Stimulated activated CD4-positive, alpha-beta T cell treated with anti-CD3 and anti-CD28 coated beads, Interleukin-4, amount 100 ng/mL, for 1 hour (primary cell): Measurements from ENCODE around the gene CTDP1.
"Not testable (repeated sequence)": the region's sequence is repeated elsewhere in the genome, so short reads cannot be mapped to it uniquely, and the experiment has no call there.

Source experiments
- DNase-seq: peaks from one replicate; pipeline ENCODE4 v3.0.0-alpha.2; 2020

Gene CTDP1

DNA sequence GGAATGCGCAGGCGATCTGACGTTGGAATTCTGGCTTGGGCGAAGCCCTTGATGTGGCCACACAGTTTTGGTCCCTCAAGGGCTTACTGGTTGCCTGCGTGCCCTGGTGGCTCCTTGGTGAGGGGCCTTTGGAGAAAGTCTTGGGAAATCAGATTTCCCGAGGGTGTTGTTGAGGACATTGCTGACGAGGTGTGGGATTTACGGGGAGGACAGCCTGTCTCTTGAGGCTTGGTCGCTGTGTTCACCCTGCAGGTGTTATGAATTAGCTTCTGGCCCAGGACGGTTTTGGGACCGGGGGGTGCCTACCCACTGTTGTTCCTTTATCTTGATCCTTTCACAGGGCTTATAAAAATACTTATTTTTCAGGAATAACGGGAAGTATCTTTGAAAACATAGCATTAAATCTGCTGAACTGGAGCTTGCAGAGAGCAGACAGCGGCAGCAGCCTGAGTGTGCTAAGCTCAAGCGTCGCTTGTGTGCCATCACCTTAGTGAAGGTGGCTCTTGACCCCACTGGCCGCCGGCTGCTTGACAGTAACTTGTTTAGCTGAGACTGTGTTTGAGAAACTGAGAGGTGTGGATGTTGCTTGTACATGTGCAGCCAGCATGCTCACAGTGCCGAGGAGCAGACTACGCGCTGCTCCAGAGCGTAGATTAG lies 4.2 kb downstream of the CTDP1 start:
- no peak for DNase-seq

DNA sequence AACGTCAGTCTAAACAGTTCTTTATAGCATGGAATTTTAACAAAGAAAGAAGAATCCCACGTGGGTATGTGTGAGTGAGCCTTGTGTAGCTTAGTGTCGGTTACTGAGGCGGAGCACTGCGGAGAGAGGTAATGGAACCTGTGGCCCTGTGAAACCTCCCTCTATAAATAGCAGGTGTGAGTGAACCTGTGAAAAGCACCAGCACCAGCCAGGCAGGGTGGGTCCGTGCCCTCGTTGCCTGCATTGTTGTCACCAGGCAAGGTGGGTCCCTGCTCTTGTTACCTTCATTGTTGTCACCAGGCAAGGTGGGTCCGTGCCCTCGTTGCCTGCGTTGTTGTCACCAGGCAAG lies 4.7 kb downstream of the CTDP1 start:
- DNase-seq = no peak

DNA sequence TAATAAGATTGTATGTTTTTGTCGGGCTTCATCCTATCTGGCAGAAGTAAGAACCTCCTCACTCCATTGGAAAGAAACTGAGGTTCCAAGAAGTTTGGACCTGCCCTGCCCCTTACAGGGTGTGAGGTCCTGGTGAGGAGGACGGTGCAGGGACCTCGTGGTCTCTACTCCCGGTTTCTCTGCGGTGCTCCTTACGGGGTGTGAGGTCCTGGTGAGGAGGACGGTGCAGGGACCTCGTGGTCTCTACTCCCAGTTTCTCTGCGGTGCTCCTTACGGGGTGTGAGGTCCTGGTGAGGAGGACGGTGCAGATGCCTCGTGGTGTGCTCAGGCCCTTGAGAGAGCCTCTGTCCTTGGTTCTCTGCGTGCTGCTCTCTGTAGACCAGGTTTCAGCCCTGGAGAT lies 5.2 kb downstream of the CTDP1 start:
- DNase-seq = no peak

DNA sequence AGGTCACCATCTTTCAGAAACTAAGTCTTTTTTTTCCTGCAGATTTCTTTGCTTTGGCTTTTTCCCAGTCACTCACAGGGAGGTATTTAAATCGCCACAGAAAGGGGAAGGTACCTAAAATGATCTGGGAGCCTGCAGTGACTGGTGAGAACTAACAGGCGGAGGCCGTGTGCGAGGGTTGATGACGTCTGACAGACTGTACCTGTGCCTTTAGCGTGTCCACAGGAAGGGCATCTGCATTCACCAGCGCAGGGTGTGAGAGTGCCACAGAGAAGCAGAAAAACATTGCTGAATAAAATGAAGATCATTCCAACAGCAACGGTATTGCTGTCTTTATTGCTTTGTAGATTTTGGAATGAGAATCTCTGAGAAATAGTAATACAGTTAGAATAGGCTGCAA lies 5.7 kb downstream of the CTDP1 start:
- no peak for DNase-seq

DNA sequence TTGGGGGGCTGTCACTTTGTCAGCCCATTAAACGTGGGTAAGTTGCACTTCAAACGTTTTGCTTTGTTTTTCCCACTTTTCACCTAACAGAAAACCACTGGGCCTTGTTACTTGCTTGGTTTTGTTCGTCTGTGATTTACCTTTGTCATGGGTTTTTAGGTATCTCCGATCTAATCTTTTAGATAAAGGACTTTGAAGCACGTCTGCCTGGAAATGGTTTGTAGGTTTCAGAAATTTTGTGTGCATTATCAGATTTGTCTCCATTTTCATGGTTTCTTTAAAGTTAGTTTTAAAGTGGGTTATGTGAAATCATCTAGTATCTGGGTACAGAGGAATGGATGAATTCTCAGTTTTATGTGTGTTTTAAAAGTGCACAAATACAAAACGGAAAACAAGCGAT lies 6.4 kb downstream of the CTDP1 start:
- DNase-seq = no peak

DNA sequence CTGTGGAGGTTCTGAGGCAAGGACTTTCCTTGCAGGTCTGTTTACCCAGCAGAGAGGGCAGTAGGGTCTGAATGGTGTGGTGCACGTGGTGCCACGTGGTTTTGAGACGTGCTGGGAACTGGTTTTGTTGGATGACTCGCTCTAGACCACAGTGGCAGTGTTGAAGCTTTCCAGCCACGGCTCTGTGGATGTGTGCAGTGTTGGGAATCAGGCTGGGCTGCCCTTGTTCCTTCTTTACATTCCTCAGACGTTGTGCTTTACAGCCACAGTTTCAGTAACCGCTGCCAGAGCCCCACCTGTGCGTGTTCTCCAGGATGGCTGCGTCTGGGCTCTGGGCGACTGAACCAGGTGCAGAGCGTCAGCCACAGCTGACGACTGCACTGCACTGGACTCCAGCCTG lies 8.2 kb downstream of the CTDP1 start:
- DNase-seq = no peak

DNA sequence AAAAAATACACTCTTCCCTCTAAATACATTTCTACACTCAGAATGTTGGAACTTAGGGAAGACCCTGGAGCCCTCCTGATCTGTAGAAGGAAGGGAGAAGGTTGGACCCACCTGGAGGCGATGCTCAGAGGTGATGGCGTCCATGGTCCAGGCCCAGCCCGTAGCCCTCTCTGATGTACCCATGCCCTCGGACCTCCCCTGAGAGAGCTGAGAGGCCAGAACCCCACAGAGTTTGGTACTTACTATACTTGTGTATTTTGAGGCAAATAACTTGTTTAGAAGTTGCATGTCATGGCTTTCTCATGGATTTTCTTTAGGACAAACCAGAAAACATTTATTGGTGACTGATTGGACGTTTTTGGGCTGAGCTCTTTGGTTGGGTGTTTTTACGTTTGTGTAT lies 10.5 kb downstream of the CTDP1 start:
- no peak for DNase-seq

DNA sequence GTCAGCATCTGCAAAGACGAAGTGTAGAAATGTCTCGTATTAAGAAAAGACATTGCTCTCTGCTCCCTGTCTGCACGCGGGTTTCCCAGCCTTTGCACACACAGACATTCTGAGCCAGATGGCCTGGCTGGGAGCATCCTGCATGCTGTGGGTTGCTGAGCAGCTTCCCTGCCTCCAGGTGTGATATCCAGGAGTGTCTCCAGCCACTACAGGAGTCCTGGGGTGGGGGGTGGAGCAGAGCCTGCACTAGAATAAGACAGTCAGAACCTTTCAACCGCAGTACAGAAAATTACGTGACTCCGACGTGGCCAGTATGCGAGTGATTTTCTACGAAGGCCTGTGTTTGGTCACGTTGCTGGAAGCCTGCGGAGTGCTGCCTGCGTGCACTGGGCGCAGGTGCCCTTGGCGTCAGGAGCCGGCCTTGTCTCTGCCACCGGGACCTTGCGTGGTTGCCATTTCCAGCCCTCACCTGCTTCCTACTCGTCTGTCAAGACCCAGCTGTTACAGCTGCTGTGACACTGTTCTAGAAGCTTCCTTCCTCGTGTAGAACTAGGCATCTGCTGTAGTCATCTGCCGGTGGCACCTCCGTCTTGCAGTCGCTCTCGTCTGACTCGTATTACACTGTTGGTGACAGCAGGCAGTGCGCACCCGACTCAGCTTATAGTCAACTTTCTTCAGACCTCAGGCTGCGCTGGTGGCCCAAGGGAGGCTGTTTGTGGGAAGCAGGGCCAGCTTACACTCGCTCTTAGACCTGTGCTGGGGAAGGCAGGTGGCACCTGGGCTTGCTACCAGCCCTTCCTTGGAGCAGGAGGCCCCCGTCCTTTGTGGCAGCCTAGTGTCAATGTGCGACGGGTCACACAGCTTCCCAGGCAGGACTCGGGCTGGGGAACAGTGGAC lies 11.2 kb downstream of the CTDP1 start:
- no peak for DNase-seq

DNA sequence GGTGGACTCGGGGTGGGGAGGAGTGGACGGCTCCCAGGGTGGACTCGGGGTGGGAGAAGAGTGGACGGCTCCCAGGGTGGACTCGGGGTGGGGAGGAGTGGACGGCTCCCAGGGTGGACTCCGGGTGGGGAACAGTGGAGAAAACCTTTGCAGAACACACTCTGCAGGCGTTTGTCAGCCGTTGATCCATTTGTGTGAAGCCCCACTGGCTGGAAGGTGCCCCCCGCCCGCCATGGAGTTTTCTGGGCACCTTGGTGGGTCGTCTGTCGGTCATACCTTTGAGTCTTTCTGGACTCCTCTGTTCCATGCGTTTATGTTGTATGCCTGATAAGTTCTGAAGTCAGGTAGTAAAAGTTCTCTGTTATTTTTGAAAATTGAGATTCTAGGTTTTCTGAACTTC lies 12.5 kb downstream of the CTDP1 start:
- DNase-seq = no peak

DNA sequence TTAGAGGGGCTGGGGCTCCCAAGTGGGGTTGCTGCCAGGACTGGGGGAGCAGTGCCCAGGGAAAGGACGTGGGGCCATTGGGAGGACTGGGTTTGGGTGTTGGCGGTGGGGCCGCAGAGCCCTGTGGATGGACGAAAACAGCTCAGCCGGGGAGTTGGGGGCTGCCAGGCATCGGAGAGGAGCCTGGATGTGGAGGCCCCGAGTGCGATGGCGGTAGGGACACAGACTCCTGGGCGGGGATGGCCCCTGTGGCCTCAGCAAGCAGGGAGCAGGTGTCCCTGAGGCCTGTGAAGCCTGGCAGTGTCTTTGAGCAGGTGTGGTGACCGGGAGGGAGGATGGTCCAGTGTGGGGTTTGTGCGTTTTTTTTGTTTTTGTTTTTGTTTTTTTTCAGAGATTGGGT lies 13.3 kb downstream of the CTDP1 start:
- DNase-seq = no peak

DNA sequence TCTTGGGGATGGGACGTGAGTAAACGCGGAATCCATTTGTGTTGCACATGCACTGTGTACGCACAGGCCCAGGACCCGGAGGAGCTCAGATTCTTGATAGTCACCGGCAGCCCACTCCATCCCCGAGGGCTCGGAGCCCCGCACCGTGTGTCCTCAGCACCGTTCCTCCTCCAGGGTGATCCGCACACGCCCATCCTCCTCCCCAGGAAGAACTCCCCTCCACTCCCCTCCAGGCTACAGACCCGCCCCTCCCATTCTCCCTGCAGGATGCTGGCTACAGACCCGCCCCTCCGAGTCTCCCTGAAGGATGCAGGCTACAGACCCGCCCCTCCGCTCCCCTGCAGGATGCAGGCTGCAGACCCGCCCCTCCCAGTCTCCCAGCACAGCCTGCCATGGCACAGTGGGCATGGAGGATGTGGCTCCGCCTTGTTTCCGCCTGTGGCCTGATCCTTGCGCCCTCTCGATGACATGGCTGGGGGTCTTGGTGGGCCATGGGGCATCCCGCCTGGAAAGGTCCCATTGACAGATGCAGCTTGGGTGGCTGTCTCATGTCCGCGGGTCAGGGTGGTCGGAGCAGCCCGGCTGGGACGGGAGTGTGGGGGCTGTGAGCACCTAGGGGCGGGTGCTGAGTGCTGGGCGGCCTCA lies 14.1 kb downstream of the CTDP1 start:
- no peak for DNase-seq

DNA sequence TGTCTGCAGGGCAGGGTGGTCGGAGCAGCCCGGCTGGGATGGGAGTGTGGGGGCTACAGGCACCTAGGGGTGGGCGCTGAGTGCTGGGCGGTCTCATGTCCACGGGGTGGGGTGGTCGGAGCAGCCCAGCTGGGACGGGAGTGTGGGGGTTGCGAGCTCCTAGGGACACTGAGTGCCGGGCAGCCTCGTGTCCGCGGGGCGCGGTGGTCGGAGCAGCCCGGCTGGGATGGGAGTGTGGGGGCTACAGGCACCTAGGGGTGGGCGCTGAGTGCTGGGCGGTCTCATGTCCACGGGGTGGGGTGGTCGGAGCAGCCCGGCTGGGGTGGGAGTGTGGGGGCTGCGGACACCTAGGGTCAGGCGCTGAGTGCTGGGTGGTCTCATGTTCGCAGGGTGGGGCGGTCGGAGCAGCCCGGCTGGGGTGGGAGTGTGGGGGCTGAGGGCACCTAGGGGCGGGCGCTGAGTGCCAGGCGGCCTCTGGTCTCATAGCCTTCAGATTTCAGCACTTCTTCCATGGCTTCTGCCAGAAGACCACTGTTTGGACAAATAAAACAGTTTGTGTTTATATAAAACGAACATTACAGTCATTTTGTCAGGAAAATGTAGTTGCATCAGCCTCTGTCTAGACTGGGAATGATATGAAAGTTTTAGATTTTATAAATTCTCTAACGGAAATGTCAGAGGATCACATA lies 14.7 kb downstream of the CTDP1 start:
- DNase-seq = not testable (repeated sequence)

DNA sequence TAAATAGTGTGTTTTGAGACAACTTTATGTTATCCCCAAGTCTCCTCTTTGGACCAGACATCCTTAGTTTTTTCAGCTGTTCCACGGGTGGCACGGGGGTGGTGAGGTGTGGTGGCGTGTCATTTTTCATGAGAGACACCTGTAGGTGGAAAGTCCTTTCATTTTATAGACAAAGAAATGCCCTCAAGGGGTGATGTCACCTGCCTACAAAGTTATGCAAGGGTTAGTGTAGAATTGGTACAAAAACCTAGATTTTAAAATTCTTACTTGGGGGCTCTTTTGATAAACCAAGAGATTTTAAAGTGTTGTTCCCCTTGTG lies 15.3 kb downstream of the CTDP1 start:
- no peak for DNase-seq

DNA sequence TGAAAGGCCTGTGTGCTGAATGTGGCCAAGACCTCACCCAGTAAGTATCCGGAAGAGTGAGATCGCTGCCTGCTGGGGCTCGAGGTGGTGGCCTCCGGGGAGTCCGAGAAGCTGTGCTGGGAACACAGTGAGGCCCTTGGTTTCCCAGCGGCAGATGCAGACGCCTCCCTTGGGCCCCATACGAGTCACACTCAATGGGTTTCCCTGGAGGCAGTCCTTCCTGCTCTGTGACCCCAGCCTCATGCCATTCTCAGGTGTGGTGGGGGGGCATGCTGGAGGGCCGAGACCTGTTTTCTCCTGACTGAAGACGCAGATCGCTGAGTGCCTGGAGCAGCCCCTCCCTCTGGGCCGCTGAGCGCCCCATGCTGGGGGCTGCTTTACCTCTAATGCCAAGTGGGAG lies 15.7 kb downstream of the CTDP1 start:
- no peak for DNase-seq

DNA sequence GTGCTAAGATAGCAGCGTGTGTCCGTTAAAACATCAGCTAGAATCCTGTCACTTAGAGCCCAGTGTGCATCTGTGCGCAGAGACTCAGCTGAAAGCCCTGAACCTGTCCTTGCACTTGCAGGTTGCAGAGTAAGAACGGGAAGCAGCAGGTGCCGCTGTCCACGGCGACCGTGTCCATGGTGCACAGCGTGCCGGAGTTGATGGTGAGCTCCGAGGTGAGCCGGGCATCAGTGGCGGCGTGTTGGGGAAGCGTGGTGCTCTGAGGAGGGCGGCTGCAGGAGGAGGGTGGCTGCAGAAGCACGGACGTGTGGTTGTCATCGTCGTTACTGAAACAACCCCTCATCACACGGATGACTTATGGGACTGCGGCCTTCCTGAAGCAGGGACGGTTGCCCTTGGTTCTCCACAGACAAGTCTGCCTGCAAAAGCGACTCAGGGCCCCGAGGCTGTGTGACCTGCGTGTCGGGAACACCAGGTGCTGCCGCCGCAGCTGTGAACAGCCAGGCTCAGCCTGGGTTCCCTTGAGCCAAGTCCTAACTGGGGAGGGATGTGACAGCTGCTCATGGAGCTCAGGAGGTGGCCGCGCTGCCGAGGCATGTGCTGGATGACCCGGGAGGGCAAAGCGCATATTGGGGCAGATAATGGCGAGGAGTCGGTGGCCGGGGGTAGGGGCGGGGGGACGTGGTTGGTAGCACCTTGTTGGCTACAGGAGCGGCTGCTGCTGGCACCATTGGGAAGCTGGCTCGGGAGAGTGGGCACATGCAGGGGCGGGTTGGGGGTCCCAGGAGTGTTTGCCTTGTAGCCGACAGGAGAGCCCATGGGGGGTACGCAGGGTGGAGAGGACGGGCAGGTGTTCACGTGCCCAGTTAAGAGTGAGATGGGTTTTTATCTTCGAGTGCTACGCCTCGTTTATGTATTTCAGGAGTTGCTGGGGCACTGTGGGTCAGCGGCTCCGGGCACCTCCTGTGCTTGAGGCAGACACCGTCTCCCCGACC lies 16.6 kb downstream of the CTDP1 start:
- DNase-seq = no peak

DNA sequence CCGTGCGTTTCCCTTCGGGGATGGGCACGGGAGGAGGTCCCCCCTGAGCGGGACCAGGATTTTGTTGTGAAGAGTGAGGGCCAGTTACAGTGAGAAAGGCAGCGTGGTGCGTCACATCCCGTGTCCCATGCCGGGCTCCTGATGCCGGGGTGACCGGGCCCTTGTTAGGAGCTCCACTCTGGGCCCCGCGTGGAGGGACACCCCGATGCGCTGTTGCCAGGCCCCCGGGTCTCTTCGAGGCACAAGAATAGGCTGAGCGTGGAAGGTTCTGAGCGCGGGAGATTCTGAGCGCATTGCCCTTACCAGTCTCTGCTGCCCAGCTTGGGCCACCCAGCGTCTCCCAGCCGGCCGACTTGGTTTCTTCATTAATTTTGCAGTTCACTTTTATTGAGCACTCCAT lies 17.6 kb downstream of the CTDP1 start:
- DNase-seq = no peak

DNA sequence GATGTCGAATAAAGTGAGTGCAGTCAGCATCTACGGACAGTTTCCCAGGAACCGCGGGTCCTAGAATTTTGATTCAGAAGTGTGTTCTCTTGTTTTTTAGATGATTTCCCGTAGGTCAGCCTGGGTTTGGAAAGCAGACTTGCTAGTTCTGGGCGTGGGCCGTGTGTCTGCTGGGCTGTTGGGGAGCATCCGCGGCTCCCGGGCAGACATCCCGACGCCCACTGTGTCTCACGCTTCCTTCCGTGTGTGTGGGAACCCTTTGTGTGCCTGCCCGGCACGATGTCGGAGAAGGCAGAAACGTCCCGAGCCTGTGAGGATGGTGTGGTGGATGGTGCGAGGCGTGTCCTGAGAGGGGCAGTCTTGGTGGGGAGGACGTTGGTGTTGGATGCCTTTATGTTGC lies 18.4 kb downstream of the CTDP1 start:
- DNase-seq = no peak

DNA sequence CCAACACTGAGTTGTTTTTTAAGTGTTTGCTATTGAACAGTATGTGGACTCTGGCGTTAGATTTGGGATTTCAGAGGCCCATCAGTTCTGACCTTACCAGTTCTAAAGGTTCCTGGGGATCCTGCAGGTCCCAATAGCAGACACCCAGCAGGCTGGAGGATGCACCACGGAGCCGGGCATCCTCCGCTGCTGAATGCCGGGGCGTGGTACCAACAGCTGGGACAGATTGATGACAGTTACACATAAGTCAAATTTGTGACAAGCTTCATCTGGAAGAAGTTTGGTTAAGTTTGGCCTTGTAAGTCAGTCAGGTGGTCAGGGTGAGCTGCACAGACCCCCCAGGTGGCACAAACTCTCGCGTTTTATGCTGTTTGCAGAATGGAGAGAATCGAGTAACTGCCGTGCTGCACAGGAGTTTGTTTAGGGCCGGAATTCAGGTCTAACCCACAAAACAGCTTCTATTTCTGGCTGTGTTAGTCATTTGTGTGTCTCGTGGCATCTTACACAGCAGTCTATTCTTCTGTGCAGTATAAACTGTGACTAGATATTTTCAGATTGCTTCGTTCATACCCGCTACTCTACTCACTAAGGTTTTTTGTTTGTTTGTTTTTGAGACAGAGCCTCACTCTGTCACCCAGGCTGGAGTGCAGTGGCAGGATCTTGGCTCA lies 19.2 kb downstream of the CTDP1 start:
- DNase-seq = no peak

DNA sequence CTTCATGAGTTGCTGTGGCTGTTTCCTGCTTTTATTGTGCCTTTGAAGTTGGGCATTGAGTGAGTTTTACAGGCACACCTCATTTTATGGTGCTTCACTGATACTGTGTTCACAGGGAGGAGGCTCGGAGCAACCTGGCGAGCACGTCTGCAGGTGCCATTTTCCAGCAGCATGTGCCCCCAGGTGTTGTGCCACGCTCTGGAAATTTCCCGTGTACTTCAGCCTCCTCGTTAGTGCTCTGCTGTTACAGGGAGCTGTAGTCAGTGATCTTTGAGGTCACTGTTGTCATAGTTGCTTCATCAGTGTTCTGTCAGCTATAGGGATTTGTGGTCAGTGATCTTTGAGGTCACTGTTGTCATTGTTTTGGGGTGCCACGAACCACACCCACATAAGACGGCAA lies 20.1 kb downstream of the CTDP1 start:
- no peak for DNase-seq

DNA sequence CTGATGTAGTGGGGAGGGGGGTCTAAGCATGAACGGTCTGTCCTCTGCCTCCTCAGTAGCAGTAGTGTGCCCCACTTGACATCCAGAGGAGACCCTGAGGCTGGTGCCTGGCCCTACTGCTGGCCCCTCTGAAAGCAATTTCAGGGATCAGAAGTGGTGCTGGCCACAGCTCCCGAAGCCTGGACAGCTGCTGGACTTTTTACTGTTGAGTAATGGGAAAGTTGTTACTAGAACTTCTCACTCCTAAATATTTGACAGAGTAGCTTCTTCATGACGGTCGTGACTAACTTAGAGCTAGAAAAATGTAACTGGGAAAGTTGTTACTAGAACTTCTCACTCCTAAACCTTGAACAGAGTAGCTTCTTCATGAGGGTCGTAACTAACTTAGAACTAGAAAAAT lies 23.3 kb downstream of the CTDP1 start:
- no peak for DNase-seq

DNA sequence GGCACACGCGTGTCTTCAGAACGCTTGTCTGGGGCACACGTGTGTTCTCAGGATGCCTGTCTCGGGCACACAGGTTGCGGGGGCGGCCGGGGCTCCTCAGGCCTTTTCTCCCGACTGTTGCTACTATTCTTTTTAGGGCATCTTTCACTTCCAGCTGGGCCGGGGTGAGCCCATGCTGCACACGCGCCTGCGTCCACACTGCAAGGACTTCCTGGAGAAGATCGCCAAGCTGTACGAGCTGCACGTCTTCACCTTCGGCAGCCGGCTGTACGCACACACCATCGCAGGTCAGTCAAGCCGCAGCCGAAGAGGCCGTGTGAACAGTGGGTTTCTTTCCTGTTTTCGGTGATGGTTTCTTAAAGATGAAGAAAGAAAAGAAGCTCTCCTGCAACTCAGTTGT lies 25.0 kb downstream of the CTDP1 start:
- DNase-seq = no peak

DNA sequence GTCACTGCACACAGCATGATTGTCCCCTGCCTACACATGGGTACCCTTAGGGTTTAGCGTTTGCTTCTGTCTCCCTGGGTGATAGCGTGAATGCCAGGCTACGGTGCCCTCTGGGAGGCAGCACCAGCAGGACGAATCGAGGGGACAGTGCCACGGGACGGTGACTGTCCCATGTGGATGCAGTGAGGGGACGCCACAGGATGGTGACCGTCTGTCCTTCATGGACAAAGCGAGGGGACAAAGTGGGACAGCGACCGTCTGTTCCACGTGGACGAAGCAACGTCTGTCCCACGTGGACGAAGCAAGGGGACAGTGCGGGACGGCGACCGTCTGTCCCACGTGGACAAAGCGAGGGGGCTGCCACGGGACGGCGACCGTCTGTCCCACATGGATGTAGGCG lies 25.7 kb downstream of the CTDP1 start:
- DNase-seq = no peak
